ENCODE data around the gene RASGRF1. TPM values are rescaled to one million over a fixed set of nuclear protein-coding genes. Genes with fewer than 3 reads are reported as not detected.
"Not testable (repeated sequence)": the region's sequence is repeated elsewhere in the genome, so short reads cannot be mapped to it uniquely, and the experiment has no call there.

The RASGRF1 gene
- total RNA-seq, 2 experiments from 2014 or later = 0.02 TPM; not detected in 1

GRCh38 chr15:78946493-78946892 lies 144.1 kb downstream of the RASGRF1 start:
- CTCF ChIA-PET = interaction anchor here (0.6 kb wide), 1 partner anchor 776 kb away, joined by 3 read pairs; no protein-coding TSS in a partner anchor
- POLR2A ChIA-PET = no interaction called here

- CTCF ChIA-PET = no interaction called here
- POLR2A ChIA-PET = no interaction called here
These were observed 145.7 kb downstream of the RASGRF1 start, which contains the start of gene CTSH for GRCh38 chr15:78944669-78945407. TSS of gene CTSH (minus strand) at chr15:78945046. CDS start at chr15:78944981, 65 bp downstream.

GRCh38 chr15:78944202-78944625 lies 146.4 kb downstream of the RASGRF1 start:
- ChIA-PET POLR2A (no interaction called here), CTCF (no interaction called here)

DNA sequence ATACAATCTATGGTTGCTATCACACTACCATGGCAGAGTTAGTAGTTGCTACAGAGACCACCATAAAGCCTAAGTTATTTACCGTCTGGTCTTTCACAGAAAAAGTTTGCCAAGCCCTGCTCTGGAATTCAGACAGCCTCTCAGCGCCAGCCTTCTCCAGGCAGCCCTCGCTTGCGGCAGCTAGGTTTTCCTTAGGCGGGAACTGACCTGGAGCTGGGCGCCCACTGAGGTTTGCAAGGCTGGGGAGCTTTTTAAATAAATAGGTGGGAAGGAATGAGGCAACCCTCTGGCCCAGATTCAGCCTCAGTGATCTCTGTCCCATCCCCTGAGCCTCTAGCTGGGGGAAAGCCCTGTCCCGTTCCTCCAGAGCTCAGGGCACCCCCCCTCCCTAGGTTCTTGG lies 146.9 kb downstream of the RASGRF1 start:
- ChIA-PET CTCF (no interaction called here), POLR2A (interaction anchor here (0.5 kb wide), 1 partner anchor 87 kb away, joined by 3 read pairs; no protein-coding TSS in a partner anchor)

GRCh38 chr15:78942741-78943140 lies 147.8 kb downstream of the RASGRF1 start:
- ChIA-PET CTCF (no interaction called here), POLR2A (no interaction called here)

DNA sequence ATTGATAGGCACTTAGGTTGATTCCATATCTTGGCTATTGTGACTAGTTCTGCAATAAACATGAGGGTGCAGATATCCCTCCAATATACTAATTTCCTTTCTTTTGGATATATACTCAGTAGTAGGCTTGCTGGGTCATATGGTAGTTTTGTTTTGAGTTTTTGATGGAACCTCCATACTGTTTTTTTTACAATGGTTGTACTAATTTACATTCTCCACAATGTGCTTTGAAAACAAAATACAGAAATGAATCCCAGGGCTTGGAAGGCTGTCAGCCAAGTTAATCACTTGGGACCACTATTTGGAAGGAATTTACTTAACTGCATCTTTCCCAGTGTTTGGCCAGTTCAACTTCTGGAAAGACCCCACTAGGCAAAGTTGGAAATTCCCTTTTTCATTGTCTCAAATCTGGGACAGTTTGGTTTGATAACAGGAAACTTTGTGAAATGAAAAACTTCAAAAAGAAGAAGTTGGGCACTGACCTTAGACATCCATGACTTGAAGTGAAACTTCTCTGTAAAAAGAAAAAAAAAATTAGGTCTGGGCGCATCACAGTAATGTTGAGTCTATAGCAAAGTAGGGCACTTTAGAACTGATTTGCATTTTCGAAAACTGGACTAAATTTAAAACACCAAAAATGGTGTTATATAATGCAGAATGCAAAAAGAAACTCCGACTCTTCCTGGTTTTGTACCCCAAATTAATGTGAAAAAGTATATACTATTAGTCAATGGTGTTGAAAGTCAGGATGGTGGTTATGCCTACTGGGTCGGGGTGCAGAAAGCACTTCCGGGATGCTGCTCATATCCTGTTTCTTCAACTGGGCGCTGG lies 151.7 kb downstream of the RASGRF1 start:
- POLR2A ChIA-PET = interaction anchor here (0.7 kb wide), 1 partner anchor 271 kb away, joined by 3 read pairs; no protein-coding TSS in a partner anchor

GRCh38 chr15:78937132-78937739 lies 153.3 kb downstream of the RASGRF1 start:
- CTCF ChIA-PET = no interaction called here
- POLR2A ChIA-PET = no interaction called here

More for the DNA sequence above, 151.7 kb downstream of the RASGRF1 start:
- CTCF ChIA-PET = no interaction called here

GRCh38 chr15:78934655-78935023 lies 155.9 kb downstream of the RASGRF1 start:
- ChIA-PET POLR2A (no interaction called here), CTCF (interaction anchor here (1.1 kb wide), 1 partner anchor 19 kb away, joined by 3 read pairs; no protein-coding TSS in a partner anchor)

GRCh38 chr15:78933823-78934654 lies 156.5 kb downstream of the RASGRF1 start:
- ChIA-PET CTCF (no interaction called here), POLR2A (no interaction called here)

DNA sequence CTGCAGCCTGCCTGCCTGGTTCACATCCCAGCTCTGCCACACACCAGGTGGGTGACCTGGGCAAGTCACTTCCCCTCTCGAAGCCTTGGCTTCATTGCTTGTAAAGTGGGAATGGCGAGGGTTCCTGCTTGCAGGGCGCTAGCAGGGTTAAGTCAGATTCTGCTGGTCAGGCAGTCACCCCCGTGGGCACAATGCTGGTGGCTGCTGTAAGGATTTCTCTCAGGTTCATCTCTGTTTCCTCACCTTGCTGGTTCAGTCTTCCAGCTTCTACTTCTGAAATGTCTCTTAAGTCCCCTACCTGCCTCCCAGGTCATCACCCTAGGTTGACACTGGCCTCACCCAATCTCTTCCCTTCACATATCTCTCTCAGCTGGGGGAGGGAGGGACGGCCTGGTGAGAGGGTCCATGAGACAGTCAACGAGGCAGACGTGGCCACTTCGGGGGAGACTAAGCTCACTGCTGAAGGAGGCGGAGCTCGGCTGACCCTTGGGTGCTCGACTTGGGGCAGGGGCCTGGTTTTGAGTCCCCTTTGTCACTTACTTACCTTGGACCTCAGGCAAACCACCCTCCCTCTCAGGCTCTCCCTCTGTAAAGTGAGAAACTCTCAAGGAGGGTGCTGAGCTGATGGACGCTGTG lies 157.3 kb downstream of the RASGRF1 start:
- ChIA-PET POLR2A (no interaction called here), CTCF (no interaction called here)

- ChIA-PET POLR2A (no interaction called here), CTCF (no interaction called here)
These were observed 158.2 kb downstream of the RASGRF1 start for GRCh38 chr15:78932258-78932808.

DNA sequence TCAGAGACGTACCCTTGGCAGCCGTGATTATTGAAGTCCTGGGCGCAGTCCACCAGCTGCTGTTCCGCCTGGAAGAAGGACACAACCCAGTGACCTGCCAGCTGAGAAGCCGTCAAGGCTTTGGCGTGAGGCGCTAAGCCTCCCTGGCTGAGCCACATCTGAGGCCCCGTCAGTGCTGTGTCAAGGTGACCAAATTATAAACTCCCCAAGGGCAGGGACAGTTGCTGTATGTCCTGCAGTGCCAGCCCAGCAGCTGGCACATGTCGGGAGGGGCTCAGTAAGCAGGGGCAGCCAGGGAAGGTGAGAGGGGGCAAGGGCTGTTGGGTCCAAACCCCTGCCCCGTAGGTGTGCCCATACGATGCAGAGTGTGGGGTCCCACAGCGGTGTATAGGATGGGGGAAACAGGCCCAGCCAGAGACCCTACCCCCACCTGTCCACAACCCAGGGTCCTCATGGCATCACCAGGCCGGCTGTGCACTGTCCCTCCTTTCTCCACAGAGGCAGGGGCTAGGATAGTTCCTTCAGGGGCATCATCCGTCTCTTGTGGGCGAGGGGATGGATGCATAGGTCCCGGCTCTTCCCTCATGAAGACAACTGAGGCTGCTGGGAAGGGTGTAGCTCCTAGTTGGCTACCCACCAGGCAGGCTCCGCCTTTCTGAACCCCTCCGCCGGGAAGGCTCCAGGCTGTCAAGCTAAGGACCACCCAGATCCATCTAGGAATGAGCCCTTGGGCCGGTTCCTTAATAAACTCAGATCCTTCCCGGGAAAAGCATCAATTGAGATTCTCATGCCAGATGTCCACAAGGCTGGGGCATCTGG lies 158.9 kb downstream of the RASGRF1 start:
- POLR2A ChIA-PET = no interaction called here

DNA sequence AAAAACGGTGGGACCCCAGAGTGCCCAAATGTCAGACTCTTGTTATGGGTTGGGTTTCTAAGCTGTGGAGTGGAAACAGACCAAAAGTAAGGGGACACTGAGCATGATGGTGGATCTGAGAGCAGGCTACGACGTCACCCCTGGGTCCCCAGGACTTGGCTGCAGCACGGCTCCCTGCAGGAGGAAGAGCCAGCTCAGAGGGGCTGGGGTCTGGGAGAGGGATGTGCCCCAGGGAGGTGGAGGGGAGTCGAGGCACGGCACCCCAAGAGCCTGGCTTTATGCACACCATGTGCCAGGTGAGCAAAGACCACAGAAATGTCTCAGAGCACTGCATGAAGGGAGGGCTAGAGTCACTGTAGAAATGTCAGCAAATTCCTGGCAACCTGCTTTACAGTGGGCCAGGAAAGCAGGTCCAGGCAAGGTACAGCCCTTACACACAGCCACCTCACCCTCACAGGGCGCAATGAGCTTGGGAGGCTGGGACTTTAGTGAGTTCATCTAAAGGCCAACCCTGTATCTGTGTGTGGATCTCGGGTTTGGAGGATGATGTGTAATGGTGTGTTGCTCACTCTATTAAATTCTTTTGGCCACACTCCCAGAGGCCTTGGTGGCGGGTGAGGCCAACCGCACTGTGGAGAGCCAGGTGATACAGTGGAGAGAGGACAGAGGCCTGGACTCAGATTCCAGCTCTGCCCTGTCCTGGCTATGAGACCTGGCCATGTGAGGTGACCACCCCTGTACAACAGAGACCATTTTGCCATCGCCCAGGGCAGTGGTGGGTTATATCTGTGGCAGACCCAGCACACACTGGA lies 159.8 kb downstream of the RASGRF1 start:
- POLR2A ChIA-PET = no interaction called here
- CTCF ChIA-PET = no interaction called here

More for the DNA sequence above, 158.9 kb downstream of the RASGRF1 start:
- CTCF ChIA-PET = no interaction called here

DNA sequence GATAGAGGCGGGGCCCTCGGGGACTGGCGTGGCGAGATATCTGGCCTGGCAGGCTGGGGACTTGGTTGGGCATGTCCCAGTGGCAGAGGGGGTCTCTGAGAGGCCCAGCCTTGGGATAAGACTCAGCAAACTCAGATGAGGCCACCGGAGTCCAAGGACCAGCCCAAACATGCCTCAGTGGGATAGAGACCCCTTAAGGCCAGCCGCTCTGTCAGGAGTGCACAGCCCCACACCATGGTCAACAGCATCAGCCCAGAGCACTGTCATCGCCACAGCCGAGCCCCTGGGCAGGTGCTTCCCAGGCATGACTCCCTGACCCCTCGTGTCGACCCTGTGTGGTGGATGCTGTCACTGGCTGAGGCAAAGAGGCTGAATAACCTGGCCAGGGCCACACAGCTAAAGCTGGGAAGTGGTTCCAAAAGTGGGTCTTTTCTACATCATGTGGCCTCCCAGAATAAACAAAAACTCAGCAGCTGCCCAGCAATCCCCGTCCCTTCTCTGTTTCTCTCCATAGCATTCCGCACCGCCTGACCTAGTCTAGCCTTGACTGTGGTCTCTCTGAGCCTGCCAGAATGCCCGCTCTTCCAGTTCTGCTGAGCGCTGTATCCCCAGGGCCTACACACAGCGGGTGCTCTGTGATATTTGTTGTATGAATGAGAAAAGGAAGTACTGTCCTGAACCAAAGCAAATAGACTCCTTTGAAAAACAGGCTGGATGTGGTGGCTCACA lies 160.9 kb downstream of the RASGRF1 start:
- ChIA-PET CTCF (no interaction called here), POLR2A (no interaction called here)

GRCh38 chr15:78928616-78929093 lies 161.9 kb downstream of the RASGRF1 start:
- CTCF ChIA-PET = no interaction called here
- POLR2A ChIA-PET = no interaction called here

DNA sequence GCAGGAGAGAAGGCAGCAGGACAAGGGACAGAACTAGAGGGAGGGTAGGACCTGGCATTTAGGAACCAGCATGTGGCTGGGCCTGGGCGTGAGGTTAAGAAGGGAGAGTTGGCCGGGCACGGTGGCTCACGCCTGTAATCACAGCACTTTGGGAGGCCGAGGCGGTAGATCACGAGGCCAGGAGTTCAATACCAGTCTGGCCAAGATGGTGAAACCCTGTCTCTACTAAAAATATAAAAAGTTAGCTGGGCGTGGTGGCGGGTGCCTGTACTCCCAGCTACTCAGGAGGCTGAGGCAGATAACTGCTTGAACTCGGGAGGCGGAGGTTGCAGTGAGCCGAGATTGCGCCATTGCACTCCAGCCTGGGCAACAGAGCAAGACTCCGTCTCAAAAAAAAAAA lies 162.4 kb downstream of the RASGRF1 start:
- CTCF ChIA-PET, POLR2A ChIA-PET: not testable (repeated sequence)

All from activated CD8-positive, alpha-beta memory T cell treated with anti-CD3 and anti-CD28 coated beads for 36 hours (primary cell).